BLaER1 treated with 17β-estradiol and CSF1 and Interleukin-3, amounts not matched to agents 10 nM and 100 nM (cell line): ENCODE results near the gene POLD3.

Source experiments
- H3K27ac ChIP-seq, 11 experiments: shearing (Covaris generic); formaldehyde crosslinking; 2 replicates each; pipeline ENCODE4 v1.8.1; 2022
- H3K27me3 ChIP-seq, 11 experiments: shearing (Covaris generic); formaldehyde crosslinking; 2 replicates each; pipeline ENCODE4 v1.8.1; 2022
- H3K36me3 ChIP-seq, 11 experiments: shearing (Covaris generic); formaldehyde crosslinking; 2 replicates each; pipeline ENCODE4 v1.8.1; 2022
- H3K4me1 ChIP-seq, 10 experiments: shearing (Covaris generic); formaldehyde crosslinking; 2 replicates each; pipeline ENCODE4 v1.8.1; 2022
- H3K4me2 ChIP-seq, 11 experiments: shearing (Covaris generic); formaldehyde crosslinking; 2 replicates each; pipeline ENCODE4 v1.8.1; 2022
- H3K4me3 ChIP-seq, 10 experiments: shearing (Covaris generic); formaldehyde crosslinking; 2 replicates each; pipeline ENCODE4 v1.8.1; 2022
- H3K9ac ChIP-seq, 11 experiments: shearing (Covaris generic); formaldehyde crosslinking; 2 replicates each; pipeline ENCODE4 v1.8.1; 2022
- H3K9me3 ChIP-seq, 11 experiments: shearing (Covaris generic); formaldehyde crosslinking; replicated peaks in 1 of 11; 2 replicates each; pipeline ENCODE4 v1.8.1; 2022
- H4K20me1 ChIP-seq, 11 experiments: shearing (Covaris generic); formaldehyde crosslinking; 2 replicates each; pipeline ENCODE4 v1.8.1; 2022
- Cebpa-rat ChIP-seq, 11 experiments: shearing (Covaris generic); IDR thresholded peaks; 2 replicates each; pipeline ENCODE4 v1.8.1; 2022

POLD3 gene

DNA sequence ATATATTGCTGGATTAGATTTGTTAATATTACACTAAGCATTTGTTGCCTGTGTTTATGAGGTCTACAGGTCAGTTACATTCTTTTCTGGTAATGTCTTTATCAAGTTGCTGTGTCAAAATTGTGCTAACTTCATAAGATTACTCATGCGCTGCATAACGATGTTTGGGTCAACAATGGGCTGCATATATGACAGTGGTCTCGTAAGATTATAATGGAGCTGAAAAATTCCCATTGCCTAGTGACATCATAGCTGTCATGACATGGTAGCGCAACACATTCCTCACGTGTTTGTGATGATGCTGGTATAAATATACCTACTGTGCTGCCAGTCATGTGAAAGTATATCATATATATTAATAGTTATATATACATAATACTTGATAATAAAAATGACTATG lies 34.2 kb downstream of the POLD3 start:
- Histone ChIP-seq H3K36me3 (peaks cover 32 to 98% (median 86%) of the 10 kb centered on the region in 11 experiments), H3K4me2 (no peak overlapping the region), H3K9me3 (no peaks in the 10 kb centered on the region), H4K20me1 (no peaks in the 10 kb centered on the region), H3K4me3 (no peak overlapping the region), H3K9ac (no peak overlapping the region), H3K27me3 (no peaks in the 10 kb centered on the region), H3K27ac (no peak overlapping the region), H3K4me1 (peaks cover 0 to 27% (median 0%) of the 10 kb centered on the region in 10 experiments; a peak in 5 of 20 replicates)
- TF ChIP-seq Cebpa-rat (IDR thresholded peaks at IDR 0.05) = no peak

DNA sequence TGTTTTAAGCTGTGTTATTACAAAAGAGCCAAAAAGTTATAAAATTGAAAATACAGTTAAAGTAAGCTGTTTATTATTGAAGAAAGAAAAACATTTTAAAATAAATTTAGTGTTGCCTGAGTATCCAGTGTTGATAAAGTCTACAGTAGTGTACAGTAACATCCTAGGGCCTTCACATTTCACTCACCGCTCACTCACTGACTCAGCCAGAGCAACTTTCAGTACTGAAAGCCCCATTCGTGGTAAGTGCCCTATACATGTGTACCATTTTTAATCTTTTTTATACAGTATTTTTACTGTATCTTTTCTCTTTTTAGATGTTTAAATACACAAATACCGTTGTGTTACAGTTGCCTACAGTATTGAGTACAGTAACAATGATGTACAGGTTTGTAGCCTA lies 35.0 kb downstream of the POLD3 start:
- Histone ChIP-seq H3K36me3 (peaks cover 38 to 100% (median 90%) of the 10 kb centered on the region in 11 experiments), H3K9me3 (no peaks in the 10 kb centered on the region), H3K27ac (no peak overlapping the region), H4K20me1 (no peaks in the 10 kb centered on the region), H3K27me3 (no peaks in the 10 kb centered on the region), H3K9ac (no peak overlapping the region), H3K4me1 (peaks cover 0 to 27% (median 0%) of the 10 kb centered on the region in 10 experiments; a peak in 5 of 20 replicates), H3K4me3 (no peak overlapping the region), H3K4me2 (no peak overlapping the region)
- TF ChIP-seq Cebpa-rat (IDR thresholded peaks at IDR 0.05) = no peak

DNA sequence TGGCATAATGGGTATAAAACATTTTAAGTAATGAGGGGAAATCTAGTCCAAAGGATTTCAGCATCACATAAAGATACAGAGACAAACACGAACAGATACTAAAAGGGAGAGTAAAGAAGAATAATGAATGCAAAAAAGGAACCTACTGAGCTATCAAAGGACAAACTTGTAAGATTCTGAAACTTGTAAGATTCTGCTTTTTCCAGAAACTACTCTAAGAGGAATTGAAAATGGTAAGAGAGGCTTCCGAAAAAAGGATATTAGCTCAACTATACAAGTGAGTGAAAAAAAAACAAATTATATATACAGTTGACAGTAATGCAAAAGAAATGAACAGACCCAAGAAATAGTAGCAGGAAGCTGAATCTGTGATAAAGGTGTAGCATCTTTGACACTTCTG lies 37.7 kb downstream of the POLD3 start:
- Histone ChIP-seq H3K4me2 (peak overlapping the region in 2 of 11 experiments; percentile 59 to 67; a peak in 4 of 22 replicates), H3K36me3 (peaks cover 51 to 100% (median 95%) of the 10 kb centered on the region in 11 experiments), H3K9ac (no peak overlapping the region)

DNA sequence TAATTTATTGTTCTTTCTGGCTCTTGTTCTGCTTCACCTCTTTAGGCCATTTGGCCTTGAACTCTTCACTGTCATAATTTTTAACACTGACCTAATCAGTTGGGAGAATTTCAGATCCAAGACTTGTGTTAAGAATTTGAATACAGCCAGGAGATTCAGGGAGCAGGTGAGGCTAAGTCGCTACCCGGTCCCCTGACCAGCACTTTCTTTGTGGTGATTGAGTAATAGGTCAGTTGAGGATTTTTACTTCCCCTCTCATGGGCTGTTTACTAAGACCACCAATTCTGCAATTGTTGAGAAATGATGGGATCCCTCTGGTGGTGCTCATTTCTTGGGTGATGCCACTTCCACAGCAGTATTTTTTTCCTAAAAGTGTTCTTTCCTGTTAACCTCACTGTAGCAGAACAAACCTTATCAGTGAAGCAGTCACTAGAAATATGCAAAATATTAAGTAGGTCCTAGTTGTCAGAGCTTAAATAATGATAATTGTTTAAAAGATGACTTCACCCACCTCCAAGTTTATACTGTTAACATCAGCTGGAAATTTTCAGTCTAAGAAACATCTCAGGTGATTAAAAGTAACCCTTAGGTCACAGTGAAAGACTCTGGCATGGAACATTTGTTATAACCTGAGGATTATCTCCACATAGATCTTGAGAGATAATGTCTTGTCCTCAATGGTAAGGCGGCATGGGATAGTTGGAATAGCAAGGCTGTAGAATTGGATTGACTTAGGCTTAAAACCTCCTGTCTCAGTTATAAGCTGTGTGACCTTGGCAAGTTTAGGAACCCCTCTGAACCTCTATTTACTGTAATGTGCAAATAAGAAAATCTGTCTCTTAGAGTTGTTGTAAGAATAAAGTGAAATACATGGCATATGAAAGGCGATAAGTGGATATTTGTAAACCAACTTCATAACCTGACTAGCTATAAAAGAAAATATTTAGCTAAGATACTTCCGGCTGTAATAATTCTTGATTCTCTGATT lies 41.3 kb downstream of the POLD3 start:
- Histone ChIP-seq H3K4me3 (no peak overlapping the region), H4K20me1 (no peaks in the 10 kb centered on the region), H3K9me3 (no peaks in the 10 kb centered on the region), H3K4me2 (no peak overlapping the region), H3K27ac (no peak overlapping the region), H3K4me1 (peaks cover 0 to 43% (median 4%) of the 10 kb centered on the region in 10 experiments; a peak in 7 of 20 replicates), H3K27me3 (no peaks in the 10 kb centered on the region), H3K36me3 (peaks cover 56 to 100% (median 97%) of the 10 kb centered on the region in 11 experiments), H3K9ac (no peak overlapping the region)
- TF ChIP-seq Cebpa-rat (IDR thresholded peaks at IDR 0.05) = no peak

More for the DNA sequence above, 37.7 kb downstream of the POLD3 start:
- Histone ChIP-seq H3K4me1 (peaks cover 0 to 33% (median 0%) of the 10 kb centered on the region in 10 experiments; a peak in 7 of 20 replicates), H3K9me3 (no peaks in the 10 kb centered on the region), H3K27me3 (no peaks in the 10 kb centered on the region), H3K27ac (peak overlapping the region in 1 of 11 experiments; percentile 44; a peak in 1 of 22 replicates), H3K4me3 (no peak overlapping the region), H4K20me1 (no peaks in the 10 kb centered on the region)
- TF ChIP-seq Cebpa-rat (IDR thresholded peaks at IDR 0.05) = no peak

DNA sequence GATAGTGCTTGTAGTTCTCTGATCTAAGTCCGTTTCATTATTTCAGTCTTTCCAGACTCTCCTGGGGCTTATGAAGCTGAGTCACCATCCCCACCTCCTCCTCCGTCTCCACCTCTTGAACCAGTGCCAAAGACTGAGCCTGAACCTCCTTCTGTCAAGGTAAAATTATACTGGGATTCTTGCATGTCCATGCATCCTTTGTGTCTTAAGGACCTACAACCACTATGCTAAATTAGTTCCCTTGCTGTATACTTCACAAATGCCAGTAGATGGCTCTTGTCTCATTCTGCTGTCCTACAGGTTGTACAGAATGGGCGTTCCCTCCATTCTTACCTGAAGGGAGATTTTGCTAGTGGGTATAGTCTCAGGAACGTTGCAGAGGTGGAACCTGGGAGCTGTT lies 42.2 kb downstream of the POLD3 start:
- peaks cover 64 to 100% (median 97%) of the 10 kb centered on the region in 11 experiments for H3K36me3 ChIP-seq
- TF ChIP-seq Cebpa-rat (IDR thresholded peaks at IDR 0.05) = no peak
- H3K27me3 ChIP-seq = no peaks in the 10 kb centered on the region
- peaks cover 0 to 34% (median 4%) of the 10 kb centered on the region in 10 experiments; a peak in 7 of 20 replicates for H3K4me1 ChIP-seq
- no peaks in the 10 kb centered on the region for H3K9me3 ChIP-seq
- H3K9ac ChIP-seq = no peak overlapping the region
- no peak overlapping the region for H3K4me3 ChIP-seq
- H3K4me2 ChIP-seq = no peak overlapping the region
- H3K27ac ChIP-seq = no peak overlapping the region
- no peaks in the 10 kb centered on the region for H4K20me1 ChIP-seq

DNA sequence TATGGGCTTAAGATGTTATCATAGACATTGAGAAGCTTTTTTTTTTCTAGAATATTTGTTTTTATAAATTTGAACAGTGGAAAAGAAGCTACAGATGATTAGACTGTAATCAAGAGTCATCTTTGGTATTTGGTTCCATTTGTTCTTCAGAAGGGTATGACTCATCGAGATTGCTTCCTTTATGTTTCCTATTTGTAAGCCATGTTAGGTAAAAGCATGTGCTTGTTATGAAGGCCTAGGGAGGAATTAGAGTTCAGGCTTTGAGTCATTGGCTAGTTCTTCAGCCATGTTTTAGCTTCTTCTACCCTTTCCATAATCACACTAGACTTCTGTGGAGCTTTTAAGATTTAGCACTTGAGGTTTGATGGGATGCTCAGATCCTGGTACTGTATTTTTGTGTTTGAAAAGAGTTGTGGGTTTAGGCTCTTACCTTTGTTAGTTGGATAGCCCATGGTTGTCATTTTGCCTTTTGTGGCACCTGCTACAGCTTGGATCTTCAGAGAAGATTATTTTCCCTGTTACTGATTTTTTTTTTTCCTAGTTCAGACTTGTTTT lies 44.3 kb downstream of the POLD3 start:
- H3K4me2 ChIP-seq = peak overlapping the region in 3 of 11 experiments; percentile 13 to 25 (median 16); a peak in 4 of 22 replicates
- H3K27ac ChIP-seq = peak overlapping the region in 2 of 11 experiments; percentile 25 to 39; a peak in 2 of 22 replicates
- no peak overlapping the region for H3K9ac ChIP-seq
- no peaks in the 10 kb centered on the region for H3K27me3 ChIP-seq
- H3K4me3 ChIP-seq = no peak overlapping the region
- peaks cover 0 to 25% (median 4%) of the 10 kb centered on the region in 10 experiments; a peak in 6 of 20 replicates for H3K4me1 ChIP-seq
- peaks cover 86 to 100% (median 99%) of the 10 kb centered on the region in 11 experiments for H3K36me3 ChIP-seq
- no peaks in the 10 kb centered on the region for H4K20me1 ChIP-seq
- no peak for TF ChIP-seq Cebpa-rat (IDR thresholded peaks at IDR 0.05)
- no peaks in the 10 kb centered on the region for H3K9me3 ChIP-seq

DNA sequence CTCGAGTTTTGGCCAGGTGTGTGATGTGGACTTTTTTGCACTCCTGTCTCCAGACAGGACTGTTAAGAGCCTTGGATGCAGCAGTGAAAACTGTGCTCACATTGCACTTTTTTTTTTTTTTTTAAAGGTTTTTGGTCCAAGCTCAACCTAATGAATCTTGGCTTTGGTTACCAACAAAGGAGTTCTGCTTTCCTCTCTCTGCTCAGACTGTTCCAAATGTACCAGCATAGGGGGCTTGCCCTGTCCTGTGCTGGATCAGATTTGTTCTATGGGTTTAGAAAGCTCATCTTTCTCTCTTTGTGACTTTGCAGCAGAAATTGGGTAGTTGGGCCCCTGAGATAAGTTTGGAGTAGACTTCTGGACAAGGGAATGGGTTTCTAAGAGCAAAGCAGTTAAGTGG lies 45.3 kb downstream of the POLD3 start:
- no peak overlapping the region for H3K4me3 ChIP-seq
- H3K4me1 ChIP-seq = peaks cover 0 to 25% (median 4%) of the 10 kb centered on the region in 10 experiments; a peak in 6 of 20 replicates
- peaks cover 88 to 100% (median 99%) of the 10 kb centered on the region in 11 experiments for H3K36me3 ChIP-seq
- H3K9me3 ChIP-seq = no peaks in the 10 kb centered on the region
- no peak overlapping the region for H3K9ac ChIP-seq
- H3K4me2 ChIP-seq = no peak overlapping the region
- H3K27ac ChIP-seq = no peak overlapping the region
- no peaks in the 10 kb centered on the region for H3K27me3 ChIP-seq
- TF ChIP-seq Cebpa-rat (IDR thresholded peaks at IDR 0.05) = no peak
- no peaks in the 10 kb centered on the region for H4K20me1 ChIP-seq

DNA sequence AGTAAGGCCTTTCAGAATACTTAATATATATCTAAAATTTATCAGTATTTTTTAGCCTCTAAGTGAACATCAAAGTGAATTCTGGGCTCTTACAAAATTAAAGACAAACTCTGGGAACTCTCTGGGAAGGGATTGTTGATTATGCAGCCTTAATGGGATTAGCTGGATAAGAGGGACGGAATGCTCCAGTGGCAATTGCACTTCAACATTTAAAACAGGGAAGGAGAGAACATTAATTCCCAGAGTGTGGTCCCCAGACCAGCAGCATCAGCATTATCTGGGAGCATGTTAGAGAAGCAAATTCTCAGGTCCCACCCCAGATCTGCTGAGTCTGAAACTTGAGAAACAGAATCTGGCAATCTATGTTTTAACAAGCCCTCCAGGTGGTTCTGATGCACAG lies 46.5 kb downstream of the POLD3 start:
- no peak overlapping the region for H3K27ac ChIP-seq
- H3K9me3 ChIP-seq = no peaks in the 10 kb centered on the region
- H3K4me1 ChIP-seq = peaks cover 0 to 19% (median 4%) of the 10 kb centered on the region in 10 experiments; a peak in 6 of 20 replicates
- H3K9ac ChIP-seq = no peak overlapping the region
- no peak overlapping the region for H3K4me3 ChIP-seq
- H3K4me2 ChIP-seq = no peak overlapping the region
- TF ChIP-seq Cebpa-rat (IDR thresholded peaks at IDR 0.05) = no peak
- H3K27me3 ChIP-seq = no peaks in the 10 kb centered on the region
- no peaks in the 10 kb centered on the region for H4K20me1 ChIP-seq
- peaks cover 85 to 100% (median 99%) of the 10 kb centered on the region in 11 experiments for H3K36me3 ChIP-seq

DNA sequence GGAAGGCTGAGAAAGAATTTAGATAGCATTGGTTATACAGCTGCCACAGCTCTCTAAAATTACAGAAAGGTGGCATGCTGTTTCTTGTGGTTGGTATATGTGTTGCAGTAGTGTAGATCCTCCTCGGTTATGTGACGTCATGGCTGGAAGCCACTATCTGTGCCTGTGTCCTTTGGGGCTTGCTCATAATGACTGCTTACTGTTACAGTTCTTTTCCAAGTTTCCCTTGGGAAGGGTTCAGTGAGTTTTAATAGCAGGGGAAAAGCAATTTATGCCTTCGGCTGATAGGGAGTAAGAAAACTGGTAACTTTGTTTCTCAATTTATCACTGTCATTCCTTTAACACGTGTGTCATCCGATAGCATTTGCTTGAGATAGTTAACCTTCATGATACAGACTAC lies 47.2 kb downstream of the POLD3 start:
- Histone ChIP-seq H3K36me3 (peaks cover 85 to 100% (median 99%) of the 10 kb centered on the region in 11 experiments), H3K27ac (no peak overlapping the region), H4K20me1 (no peaks in the 10 kb centered on the region), H3K9ac (no peak overlapping the region), H3K27me3 (no peaks in the 10 kb centered on the region), H3K4me2 (no peak overlapping the region), H3K9me3 (no peaks in the 10 kb centered on the region), H3K4me1 (peaks cover 0 to 19% (median 4%) of the 10 kb centered on the region in 10 experiments; a peak in 6 of 20 replicates), H3K4me3 (no peak overlapping the region)
- TF ChIP-seq Cebpa-rat (IDR thresholded peaks at IDR 0.05) = no peak
